ENCODE measurements around the gene TRIM58.

DNA sequence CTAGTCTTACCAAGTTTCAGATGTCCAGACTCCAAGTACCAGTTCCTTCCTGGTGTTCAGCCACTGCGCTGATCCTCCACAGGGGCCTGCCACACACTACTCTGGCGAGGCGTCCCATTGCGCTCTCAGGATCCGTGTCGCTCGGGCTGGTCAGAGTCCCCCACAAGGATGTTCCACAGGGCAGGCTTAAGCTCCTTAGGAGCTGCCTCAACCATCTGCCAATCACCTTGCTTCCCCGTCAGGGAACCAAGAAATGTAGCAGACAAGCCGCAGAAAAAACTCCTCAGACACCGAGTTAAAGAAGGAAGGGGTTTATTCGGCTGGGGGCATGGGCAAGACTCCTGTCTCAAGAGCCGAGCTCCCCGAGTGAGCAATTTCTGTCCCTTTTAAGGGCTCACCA is 48.2 kb downstream of the TRIM58 start:
- TF ChIP-seq YY1 (IDR thresholded peaks at IDR 0.05; ENCODE audit: insufficient read depth, insufficient read length) (no peak), ZNF274 (IDR thresholded peaks at IDR 0.05; ENCODE audit: low read depth, low read length) (no peak)

Measured in NT2/D1 (cell line).